GM21360 (cell line): ENCODE measurements around the gene TRAF3.

ENCODE experiments used
- ATAC-seq: cut with Tn5 transposase; IDR thresholded peaks from one replicate; pipeline ENCODE4 v1.9.1; 2021; ENCODE audit warnings: mild to moderate bottlenecking, moderate library complexity; ENCODE audit not compliant: unreplicated experiment

TRAF3 gene, protein sequence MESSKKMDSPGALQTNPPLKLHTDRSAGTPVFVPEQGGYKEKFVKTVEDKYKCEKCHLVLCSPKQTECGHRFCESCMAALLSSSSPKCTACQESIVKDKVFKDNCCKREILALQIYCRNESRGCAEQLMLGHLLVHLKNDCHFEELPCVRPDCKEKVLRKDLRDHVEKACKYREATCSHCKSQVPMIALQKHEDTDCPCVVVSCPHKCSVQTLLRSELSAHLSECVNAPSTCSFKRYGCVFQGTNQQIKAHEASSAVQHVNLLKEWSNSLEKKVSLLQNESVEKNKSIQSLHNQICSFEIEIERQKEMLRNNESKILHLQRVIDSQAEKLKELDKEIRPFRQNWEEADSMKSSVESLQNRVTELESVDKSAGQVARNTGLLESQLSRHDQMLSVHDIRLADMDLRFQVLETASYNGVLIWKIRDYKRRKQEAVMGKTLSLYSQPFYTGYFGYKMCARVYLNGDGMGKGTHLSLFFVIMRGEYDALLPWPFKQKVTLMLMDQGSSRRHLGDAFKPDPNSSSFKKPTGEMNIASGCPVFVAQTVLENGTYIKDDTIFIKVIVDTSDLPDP

DNA sequence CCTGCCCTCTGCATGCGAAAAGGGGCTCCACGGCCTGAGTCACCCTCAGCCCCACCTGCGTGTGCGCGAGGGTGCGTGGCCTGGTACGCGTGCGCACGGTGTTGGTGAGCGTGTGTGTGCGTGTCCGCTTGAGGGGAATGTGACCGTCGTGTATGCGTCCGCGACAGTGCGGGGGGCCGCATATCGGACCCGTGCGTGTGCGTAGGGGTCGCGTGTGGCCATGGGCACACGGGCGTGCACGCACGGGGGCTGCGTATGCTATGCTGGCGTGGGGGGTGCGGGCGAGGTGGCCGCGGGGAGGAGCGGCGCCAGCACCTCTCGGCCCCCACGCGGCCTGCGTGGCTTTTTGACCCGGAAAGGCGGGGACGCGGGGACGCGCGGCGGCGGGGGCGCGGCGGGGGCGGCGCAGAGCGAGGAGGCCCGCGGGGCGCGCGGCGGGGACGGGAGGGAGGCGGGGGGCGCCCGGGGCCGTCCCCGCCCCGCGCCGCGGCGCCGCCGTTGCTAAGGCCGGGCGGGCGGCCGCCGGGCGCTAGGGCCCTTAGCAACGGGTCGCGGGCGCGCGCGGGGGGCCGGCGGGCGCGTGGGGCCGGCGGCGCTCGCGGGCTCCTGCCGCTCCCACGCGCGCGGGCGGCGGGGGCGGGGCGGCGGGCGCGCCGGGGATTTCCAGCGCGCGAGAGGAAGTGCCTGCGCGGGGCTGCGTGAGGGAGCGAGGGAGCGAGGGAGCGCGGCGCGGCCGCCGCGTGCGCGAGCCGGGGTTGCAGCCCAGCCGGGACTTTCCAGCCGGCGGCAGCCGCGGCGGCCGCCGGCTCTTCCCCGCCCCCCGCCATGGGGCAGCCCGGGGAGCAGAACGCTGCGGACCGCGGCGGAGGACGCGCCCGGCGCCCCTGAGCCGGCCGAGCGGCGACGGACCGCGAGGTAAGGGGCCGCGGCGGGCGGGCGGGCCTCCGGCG lies at the start of gene TRAF3:
TRAF3 (plus strand) TSS at position 689 of the 950 bp plus-strand sequence. CDS start 92,753 bp downstream, outside the sequence.
- peak; percentile 41 for ATAC-seq

DNA sequence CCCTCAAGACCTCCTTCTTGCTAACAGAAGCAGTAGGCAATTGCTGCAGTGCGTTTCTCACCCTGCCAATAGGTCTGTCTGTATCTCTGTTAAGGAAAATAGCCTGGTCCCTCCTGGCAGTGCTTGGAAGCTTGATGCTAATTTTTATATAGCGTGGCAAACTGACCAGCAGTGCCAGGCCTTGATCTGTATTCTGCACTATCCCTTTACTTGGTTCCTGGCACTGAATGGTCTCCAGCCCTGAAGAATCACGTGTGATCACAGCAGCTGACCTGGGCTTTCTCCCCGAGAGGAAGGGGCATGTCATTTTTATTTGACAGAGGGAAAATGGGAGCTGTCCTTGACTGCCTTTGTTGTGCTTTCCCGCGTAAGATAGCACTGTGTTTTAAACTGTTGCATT lies 48.7 kb upstream of the TRAF3 start:
- no peak for ATAC-seq

DNA sequence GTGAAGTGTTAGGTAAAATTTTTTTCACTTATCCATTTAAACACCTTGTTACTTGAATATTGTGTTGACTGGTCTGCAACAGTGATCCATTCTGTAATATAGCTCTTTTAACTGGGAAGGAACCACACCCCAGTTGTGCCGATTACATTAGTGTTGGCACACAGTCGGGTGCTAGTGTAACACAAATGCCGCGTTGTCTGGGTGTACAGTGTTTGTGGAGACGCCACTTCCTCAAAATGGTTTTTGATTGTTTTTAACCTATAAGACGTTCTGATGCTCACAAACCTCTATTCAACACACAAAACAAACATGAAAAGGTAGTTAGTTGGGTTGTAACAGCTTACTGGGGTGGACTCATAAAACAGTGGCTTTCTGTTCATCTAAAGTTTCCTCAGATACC lies 48.0 kb upstream of the TRAF3 start:
- ATAC-seq: no peak

DNA sequence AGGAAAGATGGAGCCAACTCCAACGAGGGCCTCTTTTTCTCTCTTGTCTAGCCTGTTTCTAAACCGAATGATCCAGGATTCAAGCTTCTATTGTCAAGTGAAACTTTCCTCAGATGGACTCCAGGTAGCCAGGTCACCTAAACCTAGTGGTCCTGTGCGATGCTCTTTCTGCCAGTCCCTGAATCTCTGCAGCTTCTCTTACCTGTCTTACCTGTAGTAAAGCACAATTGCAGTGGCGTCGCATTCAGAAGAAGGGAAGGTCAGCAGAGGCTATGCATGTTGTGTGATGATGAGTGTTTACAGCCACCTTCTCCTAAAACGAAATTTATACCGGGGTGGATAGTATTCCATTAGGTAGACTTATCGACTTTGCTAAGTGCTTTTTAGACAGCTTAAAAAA lies 47.4 kb upstream of the TRAF3 start:
- no peak for ATAC-seq

DNA sequence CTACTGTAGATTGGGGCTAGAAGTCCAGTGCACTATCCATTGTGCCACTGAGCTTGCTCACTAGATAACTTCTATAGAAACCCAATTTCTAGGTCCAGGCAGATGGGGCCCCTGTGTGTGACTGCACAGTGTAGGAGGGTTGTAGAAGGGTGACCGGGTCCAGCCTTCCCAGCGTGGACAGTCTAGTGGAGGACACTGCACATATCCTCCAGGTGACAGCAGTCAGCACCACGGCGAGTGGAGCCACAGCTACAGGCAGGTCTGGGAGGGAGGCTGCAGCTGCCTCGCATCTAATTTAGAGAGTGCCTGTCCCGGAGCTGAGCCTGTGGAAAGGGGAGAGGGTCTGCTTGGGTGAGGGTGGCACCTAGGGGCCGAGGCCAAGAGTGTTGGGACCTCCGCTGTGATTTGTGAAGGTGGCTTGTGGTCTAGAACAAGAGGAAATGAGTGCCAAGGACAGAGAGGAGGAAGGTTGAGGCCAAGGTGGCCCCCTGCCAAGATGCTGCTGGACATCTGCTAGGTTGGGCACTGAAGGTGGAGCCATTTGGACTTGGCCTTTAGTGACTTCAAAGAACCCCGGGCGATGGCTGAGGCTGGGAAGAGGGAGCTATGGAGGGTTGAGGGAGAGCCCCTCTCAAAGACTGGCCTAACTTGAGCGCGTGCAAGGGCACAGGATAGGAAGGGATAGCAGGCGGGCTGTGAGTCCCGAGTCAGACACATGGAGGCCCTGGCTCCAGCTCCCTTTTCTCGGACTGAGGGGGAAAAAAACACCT lies 46.0 kb upstream of the TRAF3 start:
- ATAC-seq: no peak

DNA sequence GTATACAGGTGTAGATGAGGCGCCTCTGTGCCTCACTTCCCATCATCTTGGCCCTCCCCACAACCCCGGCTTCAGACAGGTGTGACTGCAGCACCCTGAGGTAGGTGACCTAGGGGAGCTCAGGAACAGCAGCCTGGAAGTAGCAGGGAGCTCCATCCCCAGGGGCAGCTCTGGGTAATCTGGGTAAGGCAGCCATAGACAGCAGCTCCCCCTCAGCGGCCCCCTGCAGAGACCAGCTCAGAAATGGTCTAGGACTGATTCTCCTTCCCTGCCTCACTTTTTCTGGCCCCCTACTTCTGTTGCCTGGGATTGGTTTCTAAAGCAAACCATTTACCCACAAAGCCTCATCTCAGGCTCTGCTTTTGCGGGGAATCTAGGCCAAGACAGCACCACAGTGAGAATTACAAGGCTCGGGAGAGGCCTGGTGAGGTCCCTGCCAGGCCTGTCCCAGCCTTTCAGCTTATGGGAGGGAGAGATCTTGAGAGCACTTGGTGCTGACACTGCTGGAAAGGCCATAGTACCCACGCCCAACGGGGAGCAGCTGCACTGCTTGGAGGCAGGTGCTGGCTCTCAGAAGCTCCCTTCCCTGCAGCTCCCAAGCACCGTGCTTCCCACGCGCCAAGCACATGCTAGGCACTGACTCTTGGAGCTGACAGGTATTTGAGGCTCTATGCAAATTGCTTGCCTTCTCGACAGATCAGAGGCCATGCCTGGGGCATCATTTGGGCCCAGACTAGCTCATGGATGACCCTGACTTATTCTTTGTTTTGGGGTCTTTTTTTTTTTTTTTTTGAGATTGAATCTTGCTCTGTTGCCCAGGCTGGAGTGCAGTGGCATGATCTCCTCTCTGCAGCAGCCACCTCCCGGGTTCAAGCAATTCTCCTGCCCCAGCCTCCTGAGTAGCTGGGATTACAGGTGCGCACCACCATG lies 45.1 kb upstream of the TRAF3 start:
- no peak for ATAC-seq

DNA sequence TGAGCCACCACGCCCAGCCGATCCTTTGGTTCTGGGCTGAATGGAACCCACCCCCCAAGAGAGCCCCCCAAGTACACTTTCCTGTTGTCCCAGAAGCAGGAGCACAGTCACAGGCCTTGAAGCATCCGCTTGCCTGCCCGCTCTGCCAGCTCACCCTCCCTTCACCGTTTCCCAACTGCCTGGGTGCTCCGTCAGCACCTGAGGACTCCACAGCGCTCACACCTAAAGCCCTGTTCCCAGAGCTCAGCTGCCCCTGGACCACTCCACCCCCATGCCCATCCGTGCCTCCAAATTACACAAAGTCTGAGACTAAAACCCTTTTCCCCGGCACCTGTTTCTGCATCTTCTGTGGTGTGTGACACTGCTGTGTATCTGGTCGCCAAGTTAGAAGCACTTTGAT lies 44.3 kb upstream of the TRAF3 start:
- no peak for ATAC-seq

DNA sequence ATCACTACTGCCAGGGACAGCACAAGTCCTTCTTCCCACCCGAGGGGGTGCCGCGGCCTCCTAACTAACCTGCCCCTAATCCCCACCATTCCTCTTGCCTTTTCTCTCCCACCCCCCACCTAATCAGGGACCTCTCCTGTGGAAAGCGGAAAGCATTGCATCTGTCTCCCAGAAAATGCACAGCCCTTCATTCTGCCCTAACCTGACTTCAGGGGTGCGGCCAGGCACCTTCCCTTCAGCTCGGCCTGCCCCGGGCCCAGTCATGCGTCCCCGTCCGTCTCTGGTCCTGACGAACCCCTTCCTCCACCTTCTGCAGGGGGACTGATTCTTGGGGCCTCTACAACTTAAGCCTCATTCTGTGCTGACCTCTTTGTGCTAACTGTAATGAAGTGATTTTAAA lies 43.9 kb upstream of the TRAF3 start:
- no peak for ATAC-seq

DNA sequence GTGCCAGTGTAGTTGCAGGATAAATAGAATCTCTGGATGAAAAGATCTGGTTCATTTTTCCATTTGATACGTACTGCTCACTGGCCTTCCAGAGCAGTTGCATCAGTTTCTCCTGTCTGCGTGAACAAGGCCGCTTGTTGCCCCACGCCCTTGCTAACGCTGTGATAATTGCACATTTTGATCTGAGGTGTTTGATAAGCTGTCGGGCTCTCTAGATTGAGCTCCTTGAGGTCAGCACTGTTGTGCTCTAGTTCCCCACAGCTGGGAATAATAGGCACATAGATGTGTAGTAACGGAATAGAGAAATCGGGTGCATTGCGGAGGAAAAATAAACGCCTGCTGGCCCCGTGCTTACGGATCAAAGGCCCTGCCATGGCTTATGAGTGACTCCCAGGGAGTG lies 42.8 kb upstream of the TRAF3 start:
- no peak for ATAC-seq

DNA sequence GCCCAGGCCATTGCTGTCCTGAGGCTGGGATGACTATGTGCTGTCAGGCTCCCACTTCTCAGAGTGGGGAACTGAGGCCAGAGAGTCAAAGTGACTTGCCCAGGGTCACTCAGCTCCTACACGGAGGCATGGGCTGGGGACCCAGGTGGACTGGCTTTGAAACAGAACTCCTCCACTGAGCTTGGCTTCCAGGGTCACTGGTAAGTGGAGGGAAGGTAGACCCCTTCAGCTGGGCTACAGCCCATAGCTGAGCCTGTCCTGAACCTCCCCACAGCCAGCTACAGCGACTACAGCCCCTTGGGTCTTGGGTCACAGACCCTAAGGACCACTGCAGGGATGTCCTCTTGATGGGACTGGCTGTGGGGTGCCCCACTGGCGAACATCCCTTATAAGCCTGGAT lies 40.3 kb upstream of the TRAF3 start:
- ATAC-seq: no peak

DNA sequence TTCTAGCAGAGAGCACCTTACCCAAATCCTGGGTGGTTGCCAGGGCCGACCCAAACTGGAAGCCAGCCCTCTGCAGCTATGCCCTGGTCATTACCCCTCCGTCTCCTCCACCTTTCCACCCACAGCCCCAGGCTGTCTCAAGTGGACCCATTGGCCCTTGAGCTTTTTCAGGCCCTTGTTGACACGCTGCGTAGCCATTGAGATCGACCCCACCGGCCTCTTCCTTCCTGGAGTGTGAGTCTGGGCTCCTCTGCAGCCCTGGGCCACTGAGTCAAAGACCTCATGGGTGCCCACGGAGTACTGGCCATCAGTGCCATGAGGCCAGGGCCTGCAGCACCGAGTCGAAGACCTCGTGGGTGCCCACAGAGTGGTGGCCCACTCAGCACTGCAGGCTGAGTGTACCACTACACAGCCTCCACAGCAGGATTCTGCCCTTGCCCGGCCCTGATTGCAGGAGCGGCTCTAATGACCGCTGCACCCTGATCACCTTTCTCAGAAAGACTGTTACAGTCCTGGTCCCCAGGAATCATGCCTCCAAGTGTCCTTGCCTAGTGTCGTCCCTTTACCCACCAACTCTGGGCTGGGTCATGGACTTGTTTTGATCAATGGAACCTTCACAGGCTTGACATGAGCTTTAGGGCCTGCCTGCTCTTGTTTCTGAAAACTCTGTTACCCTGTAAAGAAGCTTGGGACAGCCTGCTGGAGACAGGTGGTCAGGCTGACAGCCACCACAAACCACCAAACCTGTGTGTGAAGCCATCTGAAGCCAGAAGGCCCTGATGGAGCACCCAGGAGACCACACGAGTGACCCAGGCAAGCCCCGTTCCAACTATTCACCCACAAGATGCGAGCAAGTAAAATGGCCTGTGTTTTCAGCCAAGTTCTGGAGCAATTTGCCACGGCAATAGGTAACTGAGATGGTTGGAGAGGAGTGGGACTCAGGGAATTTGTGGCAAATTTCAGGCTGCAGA lies 39.6 kb upstream of the TRAF3 start:
- ATAC-seq: no peak

DNA sequence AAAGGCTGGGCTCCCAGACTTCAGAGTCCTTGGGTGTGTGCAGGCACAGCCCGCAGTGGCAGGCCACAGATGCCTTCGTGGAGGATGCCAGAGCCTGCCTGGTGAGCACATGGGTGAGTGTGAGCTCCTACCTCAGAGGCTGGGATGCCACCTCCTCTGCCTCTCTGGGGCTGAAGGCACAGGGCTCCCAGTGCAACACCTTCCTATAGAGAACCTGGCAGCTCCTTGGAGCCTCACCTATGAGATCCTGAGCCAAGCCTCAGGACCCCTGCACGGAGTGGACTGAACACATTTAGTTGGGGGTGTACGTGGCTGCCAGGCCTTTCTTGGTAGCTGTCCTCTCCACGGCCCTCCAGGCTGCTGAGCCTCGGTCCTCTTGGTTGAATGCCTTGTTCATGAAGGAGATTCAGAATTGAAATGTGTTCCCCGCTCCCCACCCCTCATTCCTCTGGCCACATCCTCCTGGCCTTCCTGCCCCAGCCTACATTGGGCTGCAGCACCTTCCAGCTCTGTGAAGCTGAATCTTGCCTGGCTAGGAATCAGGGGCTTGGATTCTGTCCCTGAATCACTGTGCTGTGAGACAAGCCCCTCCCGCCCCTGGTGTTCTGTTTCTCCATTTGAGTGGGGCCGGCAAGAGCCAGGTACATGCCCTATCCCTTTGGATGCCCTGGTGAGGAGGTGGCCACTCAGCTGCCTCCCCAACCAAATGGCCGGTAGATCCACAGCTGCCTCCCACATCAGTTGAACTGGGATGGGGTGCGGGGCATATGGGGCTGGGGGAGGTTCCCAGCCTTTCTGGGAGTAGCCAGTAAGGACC lies 38.7 kb upstream of the TRAF3 start:
- ATAC-seq: no peak

DNA sequence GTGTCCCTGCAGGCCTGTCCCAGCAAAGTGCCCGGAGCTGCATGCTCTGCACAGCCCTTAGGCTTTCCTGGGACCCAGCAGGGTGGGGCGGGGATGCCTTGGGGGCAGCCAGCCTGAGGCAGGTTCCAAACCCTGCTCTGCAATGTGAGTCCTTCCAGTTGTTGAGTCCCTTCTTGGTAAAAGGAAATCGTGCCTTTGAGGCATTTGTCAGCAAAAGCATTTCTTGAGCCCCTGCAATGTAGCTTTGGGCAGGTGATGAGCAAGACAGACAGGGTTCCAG lies 38.1 kb upstream of the TRAF3 start:
- ATAC-seq: no peak

DNA sequence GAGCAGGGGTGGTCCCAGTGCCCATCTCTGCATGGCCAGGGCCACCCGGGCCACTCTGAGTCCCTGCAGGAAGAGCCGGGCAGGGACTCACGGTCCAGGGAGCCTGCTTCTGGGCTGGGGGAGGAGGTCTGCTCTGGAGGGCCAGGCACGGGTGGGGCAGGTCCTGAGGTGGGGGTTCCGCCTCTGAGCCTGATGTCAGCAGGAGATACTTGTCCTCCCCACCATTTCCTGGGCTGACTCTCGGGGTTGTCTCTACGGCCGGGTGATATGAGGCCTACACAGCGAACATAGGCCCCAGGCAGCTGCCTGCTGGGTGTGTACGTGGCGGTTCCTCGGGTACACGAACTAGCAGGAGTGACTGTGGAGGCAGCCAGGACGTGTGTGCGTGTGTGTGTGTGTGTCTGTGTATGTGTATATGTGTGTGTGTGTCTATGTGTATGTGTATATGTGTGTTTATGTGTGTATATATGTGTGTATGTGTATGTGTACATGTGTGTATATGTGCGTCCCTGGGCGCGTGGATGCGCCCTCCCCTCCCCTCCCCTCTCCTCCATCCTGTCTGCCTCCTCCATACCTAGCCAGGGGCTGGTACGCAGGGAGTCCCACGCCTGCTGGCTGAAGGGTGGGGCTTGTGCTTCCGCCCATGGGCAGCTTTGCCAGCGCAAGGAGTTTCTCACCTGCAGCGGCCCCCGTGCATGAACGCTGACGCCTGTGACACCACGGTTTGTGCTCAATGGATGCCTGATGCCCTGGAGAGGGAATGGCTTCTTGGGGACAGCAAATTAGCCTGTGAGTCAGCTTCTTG lies 30.4 kb upstream of the TRAF3 start:
- no peak for ATAC-seq

DNA sequence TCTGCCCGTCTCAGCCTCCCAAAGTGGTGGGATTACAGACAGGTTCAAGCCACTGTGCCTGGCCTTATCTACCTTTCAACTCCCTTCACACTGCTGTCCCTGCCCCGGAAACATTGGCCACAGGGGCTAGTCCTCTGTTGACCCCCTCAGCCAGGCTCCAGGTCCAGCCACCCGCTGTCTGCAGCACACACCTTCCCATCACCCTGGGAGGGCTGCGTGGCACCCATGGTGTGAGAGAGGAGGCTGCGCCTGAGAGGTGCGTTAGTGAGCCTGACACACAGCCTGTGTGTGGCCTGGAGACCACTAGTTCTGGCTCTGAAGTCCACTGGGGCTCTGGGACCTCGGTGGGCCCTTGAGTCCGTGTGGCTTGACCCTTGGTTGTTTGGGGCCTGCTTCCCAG lies 28.4 kb upstream of the TRAF3 start:
- no peak for ATAC-seq

DNA sequence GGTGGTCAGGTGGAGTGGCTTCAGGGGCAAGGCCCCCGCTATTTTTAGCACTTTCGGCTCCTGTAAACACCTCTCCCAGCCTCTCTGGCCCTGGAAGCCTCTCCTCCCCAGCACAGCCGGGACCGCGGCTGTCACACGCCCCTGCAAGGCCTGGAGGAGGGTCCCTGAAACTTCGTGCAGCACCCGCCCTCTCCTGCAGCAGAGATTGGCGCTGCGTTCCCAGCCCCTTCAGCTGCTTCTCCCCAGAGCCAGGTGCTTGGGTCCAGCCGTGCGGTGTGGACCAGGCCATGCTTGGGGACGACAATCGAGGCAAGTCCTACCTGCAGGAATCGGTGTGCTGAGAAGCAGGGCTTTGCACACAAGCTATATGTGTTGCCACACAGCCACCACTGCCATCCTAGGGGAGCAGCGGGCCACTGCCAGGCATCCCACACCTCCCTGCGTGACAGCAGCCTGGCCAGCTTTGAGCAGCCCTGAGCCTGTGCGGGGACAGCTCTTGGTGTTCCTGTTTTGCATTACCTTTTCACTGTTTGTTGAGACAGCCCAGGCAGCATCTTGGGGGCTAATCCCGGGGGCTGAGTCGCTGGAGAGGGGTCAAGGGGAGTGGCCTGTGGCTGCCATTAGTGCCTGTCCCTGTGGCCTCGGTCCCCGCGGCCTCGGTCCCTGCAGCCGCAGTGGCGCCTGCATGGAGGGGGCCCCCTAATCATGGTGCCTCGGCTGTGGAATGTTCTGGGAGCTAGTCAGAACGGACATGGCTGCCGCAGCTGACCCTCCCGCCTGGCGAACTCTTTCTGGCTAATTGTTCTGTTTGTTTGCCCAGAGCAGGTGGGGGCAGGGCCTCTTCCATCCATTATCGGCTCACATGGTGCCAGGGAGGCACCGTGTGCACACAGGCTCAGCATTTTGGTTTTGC lies 27.6 kb upstream of the TRAF3 start:
- ATAC-seq: no peak
